HCT116 (cell line): ENCODE measurements around the gene ADAM19. TPM values are rescaled to one million over a fixed set of nuclear protein-coding genes. Genes with fewer than 3 reads are reported as not detected.
A peak's percentile ranks its signal among the peaks of the same experiment; 100 is the strongest.

Experiments
- ATAC-seq: fragments of 200-7000 bp; cut with Tn5 transposase; 2 replicates; pipeline ENCODE4 v1.9.1; 2020; ENCODE audit warnings: mild to moderate bottlenecking, moderate library complexity
- BruUV-seq: library from RNA; stranded (reverse); fragments of 400-500 nt; replicated peaks from 2 replicates; lab custom pipeline; 2021; lab: Mats Ljungman, UMichigan
- CTCF ChIA-PET: fragments of 300-600 bp; sonication (Branson Sonifier 250); formaldehyde crosslinking; loops from one replicate; lab custom pipeline; 2021; ENCODE audit warnings: antibody characterized with exemption; lab: Charles Lee
- POLR2A ChIA-PET: fragments of 300-600, 350-600 bp; sonication (Branson Sonifier 250); formaldehyde crosslinking; loops from one replicate; lab custom pipeline; 2021; ENCODE audit warnings: antibody characterized with exemption; lab: Charles Lee
- RAD21 ChIA-PET, 2 experiments: fragments of 300-600 bp; sonication (Branson Sonifier 250); formaldehyde crosslinking; loops; one replicate each; lab custom pipeline; 2023; ENCODE audit warnings: low total read pairs in 2 of 2; ENCODE audit not compliant: uncharacterized antibody in 2 of 2, unreplicated experiment in 2 of 2, low non-redundant PET in 1 of 2; lab: Charles Lee
- DNase-seq: peaks from one replicate; pipeline ENCODE4 v3.0.0-alpha.2; 2010; ENCODE audit warnings: low read depth, low spot score
- H2AFZ ChIP-seq: fragments of 200-600 bp; shearing (Covaris generic), sonication (generic); 2 replicates; pipeline ENCODE4 v1.6.1; 2017; ENCODE audit warnings: low read depth, mixed run types, mixed read lengths, antibody characterized with exemption, low read length; ENCODE audit not compliant: poor library complexity, severe bottlenecking
- H3K27ac ChIP-seq: 2 replicates; pipeline ENCODE4 v1.5.1; 2012; ENCODE audit warnings: low read depth, low read length
- H3K27me3 ChIP-seq: fragments of 200-600 bp; sonication (generic); 2 replicates; pipeline ENCODE4 v1.6.1; 2016; ENCODE audit warnings: mixed run types, low read length, mixed read lengths; ENCODE audit not compliant: insufficient read depth
- H3K36me3 ChIP-seq, 2 experiments: fragments of 200-500 bp in 1 of 2; fragments of 200-600 bp in 1 of 2; sonication (Bioruptor generic) in 1 of 2; sonication (generic) in 1 of 2; 2 replicates each; pipeline versions ENCODE4 v1.5.1 to v1.6.1; 2014 to 2016; ENCODE audit warnings: low read length in 2 of 2, inconsistent platforms in 1 of 2, mixed read lengths in 1 of 2, mixed run types in 1 of 2; ENCODE audit not compliant: insufficient read depth in 2 of 2, control insufficient read depth in 1 of 2
- H3K4me1 ChIP-seq, 2 experiments: fragments of 200-600 bp in 1 of 2; sonication (generic) in 1 of 2; 2 replicates each; pipeline versions ENCODE4 v1.5.1 to v1.6.1; 2012 to 2017; ENCODE audit warnings: low read length in 2 of 2, inconsistent platforms in 1 of 2, mild to moderate bottlenecking in 1 of 2, mixed read lengths in 1 of 2, mixed run types in 1 of 2, moderate library complexity in 1 of 2; ENCODE audit not compliant: insufficient read depth in 2 of 2, control insufficient read depth in 1 of 2
- H3K4me2 ChIP-seq: fragments of 200-600 bp; sonication (generic); 2 replicates; pipeline ENCODE4 v1.6.1; 2017; ENCODE audit warnings: mixed run types, low read length, mixed read lengths
- H3K4me3 ChIP-seq, 2 experiments: fragments of 200-600 bp in 1 of 2; sonication (generic) in 1 of 2; replicated peaks in 1 of 2; 2 replicates each; pipeline ENCODE4 v1.5.1; 2011 to 2016; ENCODE audit warnings: low read length in 2 of 2, control low read depth in 1 of 2, low read depth in 1 of 2, mild to moderate bottlenecking in 1 of 2, mixed read lengths in 1 of 2, mixed run types in 1 of 2
- H3K79me2 ChIP-seq: fragments of 200-600 bp; sonication (generic); 2 replicates; pipeline ENCODE4 v1.6.1; 2017; ENCODE audit warnings: mild to moderate bottlenecking, mixed run types, low read length, moderate library complexity, mixed read lengths; ENCODE audit not compliant: insufficient read depth
- H3K9ac ChIP-seq: fragments of 200-600 bp; sonication (generic); 2 replicates; pipeline ENCODE4 v1.6.1; 2016; ENCODE audit warnings: low read length, mixed read lengths
- H3K9me2 ChIP-seq: fragments of 200-600 bp; sonication (generic), shearing (Covaris generic); 2 replicates; pipeline ENCODE4 v1.6.1; 2017; ENCODE audit warnings: mixed run types, mild to moderate bottlenecking, moderate library complexity; ENCODE audit not compliant: insufficient read depth
- H3K9me3 ChIP-seq, 2 experiments: fragments of 200-500 bp in 1 of 2; fragments of 200-600 bp in 1 of 2; sonication (Bioruptor generic) in 1 of 2; sonication (generic) in 1 of 2; 2 replicates each; pipeline ENCODE4 v1.6.1; 2014 to 2017; ENCODE audit warnings: low read length in 2 of 2, mixed read lengths in 2 of 2, inconsistent platforms in 1 of 2, low read depth in 1 of 2, mild to moderate bottlenecking in 1 of 2, mixed run types in 1 of 2, moderate library complexity in 1 of 2; ENCODE audit not compliant: control insufficient read depth in 1 of 2, insufficient read depth in 1 of 2
- H4K20me1 ChIP-seq: fragments of 200-600 bp; sonication (generic), shearing (Covaris generic); 2 replicates; pipeline ENCODE4 v1.6.1; 2017; ENCODE audit warnings: mixed run types, mild to moderate bottlenecking, moderate library complexity; ENCODE audit not compliant: insufficient read depth
- CEBPB ChIP-seq: IDR thresholded peaks from 2 replicates; pipeline ENCODE4 v1.6.1; 2012; ENCODE audit warnings: low read depth
- EGR1 ChIP-seq: IDR thresholded peaks from 2 replicates; pipeline ENCODE4 v1.6.1; 2012; ENCODE audit warnings: low read depth
- ELF1 ChIP-seq: IDR thresholded peaks from 2 replicates; pipeline ENCODE4 v1.6.1; 2012; ENCODE audit warnings: low read depth, borderline replicate concordance
- EZH2phosphoT487 ChIP-seq: fragments of 200-600 bp; IDR thresholded peaks from 2 replicates; pipeline ENCODE4 v1.6.1; 2018; ENCODE audit warnings: antibody characterized with exemption, borderline replicate concordance
- FOSL1 ChIP-seq: IDR thresholded peaks from 2 replicates; pipeline ENCODE4 v1.6.1; 2012; ENCODE audit warnings: low read depth
- JUND ChIP-seq: IDR thresholded peaks from 2 replicates; pipeline ENCODE4 v1.6.1; 2012
- POLR2AphosphoS5 ChIP-seq: IDR thresholded peaks from 2 replicates; pipeline ENCODE4 v1.6.1; 2011; ENCODE audit warnings: mild to moderate bottlenecking, low read depth, low read length, moderate library complexity
- SIN3A ChIP-seq: IDR thresholded peaks from 2 replicates; pipeline ENCODE4 v1.6.1; 2012; ENCODE audit warnings: low read depth
- SRF ChIP-seq: IDR thresholded peaks from 2 replicates; pipeline ENCODE4 v1.6.1; 2012; ENCODE audit warnings: low read depth
- YY1 ChIP-seq: IDR thresholded peaks from 2 replicates; pipeline ENCODE4 v1.6.1; 2011; ENCODE audit warnings: low read length, low read depth, moderate library complexity, mild to moderate bottlenecking; ENCODE audit not compliant: insufficient replicate concordance; ENCODE audit errors: extremely low read depth
- ZFX ChIP-seq: fragments of 450-650 bp; IDR thresholded peaks from 2 replicates; pipeline ENCODE4 v1.6.1; 2017
- intact Hi-C: fragments of 100-400 bp; cut with micrococcal nuclease; formaldehyde crosslinking; loops from 2 replicates; pipeline ENCODE4 v1.10.0; 2022
- total RNA-seq: library from RNA; stranded (reverse); gene quantifications from one replicate; pipeline ENCODE4 v1.2.1, GENCODE V29; 2021; ENCODE audit not compliant: unreplicated experiment
- TF ChIP-seq, protein P1 (sequence below): IDR thresholded peaks from 2 replicates; pipeline ENCODE4 v1.6.1; 2012; ENCODE audit warnings: low read depth
- TF ChIP-seq, protein P2 (sequence below): IDR thresholded peaks from 2 replicates; pipeline ENCODE4 v1.6.1; 2011; ENCODE audit warnings: mild to moderate bottlenecking, low read length, moderate library complexity; ENCODE audit not compliant: insufficient replicate concordance; ENCODE audit errors: extremely low read depth

The ADAM19 gene
- total RNA-seq, 1 experiment from 2014 or later = 77.3 TPM

DNA sequence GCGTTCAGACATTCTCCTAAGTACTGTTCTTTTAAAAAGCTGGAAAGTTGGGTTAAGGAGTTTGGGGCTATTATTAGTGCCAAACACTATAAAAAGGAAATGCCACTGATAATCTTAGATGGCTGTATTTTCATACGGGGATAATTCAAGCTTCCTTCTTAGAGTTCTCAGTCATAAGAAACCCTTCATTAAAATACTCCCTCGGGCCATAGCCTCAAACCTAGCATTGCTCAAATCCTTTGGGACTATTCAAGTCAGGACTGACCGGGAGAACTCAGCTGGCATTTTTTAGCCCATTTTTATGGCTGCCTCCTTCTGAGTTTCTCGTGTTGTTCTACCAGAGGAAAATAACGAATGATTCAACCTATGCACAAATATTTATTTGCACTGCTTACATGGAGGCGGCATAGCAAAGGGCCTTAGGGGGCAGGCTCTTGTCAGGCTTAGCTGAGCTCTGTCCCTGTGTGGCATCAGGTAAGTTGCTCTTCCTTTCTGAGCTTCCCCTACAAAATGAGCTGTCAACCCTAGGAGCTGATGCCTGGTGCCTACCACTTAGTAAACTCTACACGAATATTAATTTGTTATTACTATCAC, 33.5 kb upstream of the ADAM19 start:
- peak overlapping the region; percentile 17 for H2AFZ ChIP-seq
- no peaks in the 10 kb centered on the region for H4K20me1 ChIP-seq
- no peak overlapping the region for H3K4me2 ChIP-seq
- POLR2A ChIA-PET = no interaction called here
- CTCF ChIA-PET = no interaction called here
- intact Hi-C loops = no loop called here
- RAD21 ChIA-PET = no interaction called here
- no peaks in the 10 kb centered on the region for H3K27me3 ChIP-seq
- DNase-seq = no peak
- TF ChIP-seq SIN3A (no peak), EGR1 (no peak), POLR2AphosphoS5 (no peak), FOSL1 (no peak), ZFX (no peak), CEBPB (no peak), SRF (no peak), EZH2phosphoT487 (no peak), YY1 (no peak), ELF1 (no peak), JUND (no peak)
- TF ChIP-seq, protein P1, sequence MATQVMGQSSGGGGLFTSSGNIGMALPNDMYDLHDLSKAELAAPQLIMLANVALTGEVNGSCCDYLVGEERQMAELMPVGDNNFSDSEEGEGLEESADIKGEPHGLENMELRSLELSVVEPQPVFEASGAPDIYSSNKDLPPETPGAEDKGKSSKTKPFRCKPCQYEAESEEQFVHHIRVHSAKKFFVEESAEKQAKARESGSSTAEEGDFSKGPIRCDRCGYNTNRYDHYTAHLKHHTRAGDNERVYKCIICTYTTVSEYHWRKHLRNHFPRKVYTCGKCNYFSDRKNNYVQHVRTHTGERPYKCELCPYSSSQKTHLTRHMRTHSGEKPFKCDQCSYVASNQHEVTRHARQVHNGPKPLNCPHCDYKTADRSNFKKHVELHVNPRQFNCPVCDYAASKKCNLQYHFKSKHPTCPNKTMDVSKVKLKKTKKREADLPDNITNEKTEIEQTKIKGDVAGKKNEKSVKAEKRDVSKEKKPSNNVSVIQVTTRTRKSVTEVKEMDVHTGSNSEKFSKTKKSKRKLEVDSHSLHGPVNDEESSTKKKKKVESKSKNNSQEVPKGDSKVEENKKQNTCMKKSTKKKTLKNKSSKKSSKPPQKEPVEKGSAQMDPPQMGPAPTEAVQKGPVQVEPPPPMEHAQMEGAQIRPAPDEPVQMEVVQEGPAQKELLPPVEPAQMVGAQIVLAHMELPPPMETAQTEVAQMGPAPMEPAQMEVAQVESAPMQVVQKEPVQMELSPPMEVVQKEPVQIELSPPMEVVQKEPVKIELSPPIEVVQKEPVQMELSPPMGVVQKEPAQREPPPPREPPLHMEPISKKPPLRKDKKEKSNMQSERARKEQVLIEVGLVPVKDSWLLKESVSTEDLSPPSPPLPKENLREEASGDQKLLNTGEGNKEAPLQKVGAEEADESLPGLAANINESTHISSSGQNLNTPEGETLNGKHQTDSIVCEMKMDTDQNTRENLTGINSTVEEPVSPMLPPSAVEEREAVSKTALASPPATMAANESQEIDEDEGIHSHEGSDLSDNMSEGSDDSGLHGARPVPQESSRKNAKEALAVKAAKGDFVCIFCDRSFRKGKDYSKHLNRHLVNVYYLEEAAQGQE = no peak
- TF ChIP-seq, protein P2, sequence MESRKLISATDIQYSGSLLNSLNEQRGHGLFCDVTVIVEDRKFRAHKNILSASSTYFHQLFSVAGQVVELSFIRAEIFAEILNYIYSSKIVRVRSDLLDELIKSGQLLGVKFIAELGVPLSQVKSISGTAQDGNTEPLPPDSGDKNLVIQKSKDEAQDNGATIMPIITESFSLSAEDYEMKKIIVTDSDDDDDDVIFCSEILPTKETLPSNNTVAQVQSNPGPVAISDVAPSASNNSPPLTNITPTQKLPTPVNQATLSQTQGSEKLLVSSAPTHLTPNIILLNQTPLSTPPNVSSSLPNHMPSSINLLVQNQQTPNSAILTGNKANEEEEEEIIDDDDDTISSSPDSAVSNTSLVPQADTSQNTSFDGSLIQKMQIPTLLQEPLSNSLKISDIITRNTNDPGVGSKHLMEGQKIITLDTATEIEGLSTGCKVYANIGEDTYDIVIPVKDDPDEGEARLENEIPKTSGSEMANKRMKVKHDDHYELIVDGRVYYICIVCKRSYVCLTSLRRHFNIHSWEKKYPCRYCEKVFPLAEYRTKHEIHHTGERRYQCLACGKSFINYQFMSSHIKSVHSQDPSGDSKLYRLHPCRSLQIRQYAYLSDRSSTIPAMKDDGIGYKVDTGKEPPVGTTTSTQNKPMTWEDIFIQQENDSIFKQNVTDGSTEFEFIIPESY = no peak
- TF ChIP-seq, all 23 proteins: peak for 0
- H3K9ac ChIP-seq = no peak overlapping the region
- H3K9me2 ChIP-seq = no peaks in the 10 kb centered on the region
- peaks cover 26 to 64% of the 10 kb centered on the region in 2 experiments for H3K4me1 ChIP-seq
- H3K4me3 ChIP-seq = no peak overlapping the region
- H3K79me2 ChIP-seq = no peaks in the 10 kb centered on the region
- no peaks in the 10 kb centered on the region for H3K36me3 ChIP-seq
- H3K9me3 ChIP-seq = no peaks in the 10 kb centered on the region
- no peak overlapping the region for H3K27ac ChIP-seq
- no peak for ATAC-seq
- BruUV-seq = no TSS peak
